ENCODE data around the gene RBM10.

The RBM10 gene

DNA sequence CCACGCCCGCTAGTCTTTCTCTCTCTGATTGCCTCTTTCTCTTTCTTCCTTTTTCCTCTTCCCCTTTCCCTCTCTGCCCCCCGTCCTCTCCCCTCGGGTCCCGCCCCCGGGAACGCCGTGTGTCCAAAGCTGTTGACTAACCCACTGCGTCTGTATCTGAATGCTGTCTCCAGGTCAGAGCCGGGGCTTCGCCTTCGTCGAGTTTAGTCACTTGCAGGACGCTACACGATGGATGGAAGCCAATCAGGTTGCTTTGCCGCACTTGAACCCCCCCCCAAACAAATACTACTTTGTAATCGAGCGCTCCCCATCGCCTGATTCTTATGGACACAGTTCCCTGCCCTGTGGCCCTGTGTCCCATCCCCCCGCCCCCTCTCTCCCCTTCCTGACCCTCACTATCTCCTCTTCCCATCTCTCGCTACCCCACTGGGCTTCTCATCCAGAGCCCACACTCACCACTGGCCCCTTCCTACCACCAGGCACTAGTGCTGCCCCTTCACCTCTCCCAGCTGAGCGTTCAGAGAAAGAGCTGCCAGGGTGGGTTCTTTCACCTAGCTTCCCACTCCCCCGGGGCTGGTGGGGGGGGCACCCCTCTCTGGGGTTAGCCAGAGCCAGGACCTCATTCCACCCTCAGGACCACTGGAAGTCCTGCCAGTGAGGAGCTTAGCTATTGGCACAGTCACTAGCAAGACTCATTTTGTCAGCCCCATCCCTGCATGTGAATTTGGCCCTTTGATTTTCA, 30.0 kb downstream of the RBM10 start:
- no peaks in the 10 kb centered on the region for H3K79me2 ChIP-seq (ENCODE audit: insufficient read depth, low read length)
- H3K9me3 ChIP-seq (ENCODE audit: insufficient read depth, low read length): no peaks in the 10 kb centered on the region
- H3K36me3 ChIP-seq (ENCODE audit: low read length): no peaks in the 10 kb centered on the region

GRCh38 chrX:47175588-47175980, 30.6 kb downstream of the RBM10 start:
- TF ChIP-seq EZH2phosphoT487 (conservative IDR thresholded peaks at IDR 0.05; ENCODE audit: low read length) (no peak), CTCF (IDR thresholded peaks at IDR 0.05; ENCODE audit: insufficient read depth, low read length, poor library complexity, severe bottlenecking) (no peak)
- Histone ChIP-seq H3K27ac (ENCODE audit: low read depth, low read length) (no peak overlapping the region), H3K36me3 (ENCODE audit: low read length) (no peaks in the 10 kb centered on the region), H3K27me3 (ENCODE audit: low read length) (no peaks in the 10 kb centered on the region), H4K20me1 (ENCODE audit: low read depth, low read length) (no peaks in the 10 kb centered on the region), H3F3A (ENCODE audit: insufficient read depth) (no peaks in the 10 kb centered on the region), H3K9ac (ENCODE audit: low read length) (no peak overlapping the region), H2AFZ (ENCODE audit: low read depth, low read length, severe bottlenecking) (no peak overlapping the region), H3K4me3 (ENCODE audit: insufficient read depth, low read length, poor library complexity, severe bottlenecking) (no peak overlapping the region), H3K9me2 (replicated peaks; ENCODE audit: insufficient read depth, low read length) (no peaks in the 10 kb centered on the region), H3K4me2 (ENCODE audit: low read depth, low read length, poor library complexity, severe bottlenecking) (no peak overlapping the region), H3K79me2 (ENCODE audit: insufficient read depth, low read length) (no peaks in the 10 kb centered on the region), H3K9me3 (ENCODE audit: insufficient read depth, low read length) (no peaks in the 10 kb centered on the region)

More for the DNA sequence above, 30.0 kb downstream of the RBM10 start:
- Histone ChIP-seq H3K27ac (ENCODE audit: low read depth, low read length) (no peak overlapping the region), H4K20me1 (ENCODE audit: low read depth, low read length) (no peaks in the 10 kb centered on the region), H3F3A (ENCODE audit: insufficient read depth) (no peaks in the 10 kb centered on the region), H3K27me3 (ENCODE audit: low read length) (no peaks in the 10 kb centered on the region), H2AFZ (ENCODE audit: low read depth, low read length, severe bottlenecking) (no peak overlapping the region), H3K9me2 (replicated peaks; ENCODE audit: insufficient read depth, low read length) (no peaks in the 10 kb centered on the region), H3K4me2 (ENCODE audit: low read depth, low read length, poor library complexity, severe bottlenecking) (no peak overlapping the region), H3K4me3 (ENCODE audit: insufficient read depth, low read length, poor library complexity, severe bottlenecking) (no peak overlapping the region), H3K9ac (ENCODE audit: low read length) (no peak overlapping the region)
- TF ChIP-seq CTCF (IDR thresholded peaks at IDR 0.05; ENCODE audit: insufficient read depth, low read length, poor library complexity, severe bottlenecking): no peak
- no peak for TF ChIP-seq EZH2phosphoT487 (conservative IDR thresholded peaks at IDR 0.05; ENCODE audit: low read length)

DNA sequence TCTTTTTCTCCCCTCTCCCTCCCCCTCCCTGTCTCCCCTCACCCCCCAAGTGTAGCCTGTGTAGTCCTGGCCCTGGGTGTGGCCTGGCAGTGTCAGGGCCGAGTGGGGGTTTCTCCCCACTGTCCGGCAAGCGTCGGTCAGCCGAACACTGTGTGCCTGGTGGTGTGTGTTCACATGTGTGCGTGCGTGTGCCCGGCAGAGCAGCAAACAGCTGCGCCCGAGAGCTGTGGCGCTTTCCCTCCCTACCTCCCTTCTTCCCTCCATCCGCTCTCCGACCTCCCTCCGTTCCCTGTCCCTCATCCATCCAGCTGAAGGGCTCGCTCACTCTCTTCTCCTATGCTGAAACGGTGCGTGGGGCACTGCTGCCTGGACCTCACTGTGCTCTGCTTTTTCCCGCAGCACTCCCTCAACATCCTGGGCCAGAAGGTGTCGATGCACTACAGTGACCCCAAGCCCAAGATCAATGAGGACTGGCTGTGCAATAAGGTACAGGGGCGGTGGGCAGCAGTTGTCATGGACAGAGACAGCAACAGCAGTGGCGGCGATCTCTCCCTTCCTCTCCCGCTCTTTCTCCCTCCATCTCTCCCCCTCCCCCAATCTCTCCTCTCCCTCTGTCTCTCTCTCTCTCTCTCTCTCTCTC, 31.2 kb downstream of the RBM10 start:
- H3K9ac ChIP-seq (ENCODE audit: low read length): no peak overlapping the region
- H3K9me3 ChIP-seq (ENCODE audit: insufficient read depth, low read length): no peaks in the 10 kb centered on the region
- no peaks in the 10 kb centered on the region for H3K36me3 ChIP-seq (ENCODE audit: low read length)
- H3K4me2 ChIP-seq (ENCODE audit: low read depth, low read length, poor library complexity, severe bottlenecking): no peak overlapping the region
- H2AFZ ChIP-seq (ENCODE audit: low read depth, low read length, severe bottlenecking): no peak overlapping the region
- no peaks in the 10 kb centered on the region for H3F3A ChIP-seq (ENCODE audit: insufficient read depth)
- H3K4me3 ChIP-seq (ENCODE audit: insufficient read depth, low read length, poor library complexity, severe bottlenecking): no peak overlapping the region
- no peak overlapping the region for H3K27ac ChIP-seq (ENCODE audit: low read depth, low read length)
- no peaks in the 10 kb centered on the region for H3K9me2 ChIP-seq (replicated peaks; ENCODE audit: insufficient read depth, low read length)
- H3K27me3 ChIP-seq (ENCODE audit: low read length): no peaks in the 10 kb centered on the region
- TF ChIP-seq EZH2phosphoT487 (conservative IDR thresholded peaks at IDR 0.05; ENCODE audit: low read length) (no peak), CTCF (IDR thresholded peaks at IDR 0.05; ENCODE audit: insufficient read depth, low read length, poor library complexity, severe bottlenecking) (no peak)
- H3K79me2 ChIP-seq (ENCODE audit: insufficient read depth, low read length): no peaks in the 10 kb centered on the region
- H4K20me1 ChIP-seq (ENCODE audit: low read depth, low read length): no peaks in the 10 kb centered on the region

All from SU-DHL-6 (cell line).